NCI-H510A (cell line): Measurements from ENCODE around the gene SIRT7.
A peak's percentile ranks its signal among the peaks of the same experiment; 100 is the strongest.

Experiments
- DNase-seq: peaks from one replicate; lab custom pipeline; 2025; lab: John Stamatoyannopoulos, UW

SIRT7 gene, protein sequence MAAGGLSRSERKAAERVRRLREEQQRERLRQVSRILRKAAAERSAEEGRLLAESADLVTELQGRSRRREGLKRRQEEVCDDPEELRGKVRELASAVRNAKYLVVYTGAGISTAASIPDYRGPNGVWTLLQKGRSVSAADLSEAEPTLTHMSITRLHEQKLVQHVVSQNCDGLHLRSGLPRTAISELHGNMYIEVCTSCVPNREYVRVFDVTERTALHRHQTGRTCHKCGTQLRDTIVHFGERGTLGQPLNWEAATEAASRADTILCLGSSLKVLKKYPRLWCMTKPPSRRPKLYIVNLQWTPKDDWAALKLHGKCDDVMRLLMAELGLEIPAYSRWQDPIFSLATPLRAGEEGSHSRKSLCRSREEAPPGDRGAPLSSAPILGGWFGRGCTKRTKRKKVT

DNA sequence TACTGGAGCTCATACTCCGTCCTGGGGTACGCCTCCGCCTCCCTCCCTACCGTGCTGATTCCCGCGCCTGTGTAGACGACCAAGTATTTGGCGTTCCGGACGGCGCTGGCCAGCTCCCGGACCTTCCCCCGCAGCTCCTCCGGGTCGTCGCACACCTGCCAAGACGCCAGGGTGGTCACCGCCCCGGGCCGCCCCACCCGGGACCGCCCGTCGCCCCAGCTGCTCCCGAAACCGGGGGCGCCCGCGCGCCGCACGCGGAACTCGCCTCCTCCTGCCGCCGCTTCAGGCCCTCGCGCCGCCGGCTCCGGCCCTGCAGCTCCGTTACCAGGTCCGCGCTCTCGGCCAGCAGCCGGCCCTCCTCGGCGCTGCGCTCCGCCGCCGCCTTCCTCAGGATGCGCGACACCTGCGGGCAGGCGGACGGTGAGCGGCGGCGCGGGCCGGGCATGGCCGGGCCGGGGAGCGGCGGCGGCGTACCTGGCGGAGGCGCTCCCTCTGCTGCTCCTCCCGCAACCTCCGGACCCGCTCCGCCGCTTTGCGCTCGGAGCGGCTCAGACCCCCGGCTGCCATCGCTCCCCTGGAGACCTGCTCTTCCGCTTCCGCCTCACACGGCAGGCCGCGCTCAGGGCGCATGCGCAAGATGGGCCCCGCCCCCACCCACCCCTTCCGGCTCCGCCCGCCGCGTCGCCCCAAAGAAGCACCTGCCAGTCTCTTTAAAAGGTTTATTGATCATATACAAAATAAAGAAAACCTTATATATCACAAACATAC lies at the start of gene SIRT7:
Gene SIRT7 (minus strand): TSS at position 612 of the 768 bp plus-strand sequence. CDS start 45 bp downstream, at position 567.
- DNase-seq = peak; percentile 72

DNA sequence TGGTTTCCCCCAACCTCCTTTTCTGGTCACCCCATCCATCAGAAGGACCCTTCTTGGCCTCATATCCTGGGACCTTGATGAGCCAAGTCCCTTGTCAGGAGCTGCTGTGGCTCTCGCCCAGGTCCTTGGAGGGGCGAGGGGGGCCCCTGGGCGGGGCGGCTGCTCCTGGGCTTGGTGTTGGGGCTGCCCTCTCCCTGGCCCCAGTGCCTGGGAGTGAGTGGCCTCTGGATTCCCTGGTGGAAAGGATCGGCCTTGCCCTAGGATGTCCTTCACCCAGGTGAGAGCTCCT lies 49.2 kb upstream of the SIRT7 start:
- DNase-seq = no peak

DNA sequence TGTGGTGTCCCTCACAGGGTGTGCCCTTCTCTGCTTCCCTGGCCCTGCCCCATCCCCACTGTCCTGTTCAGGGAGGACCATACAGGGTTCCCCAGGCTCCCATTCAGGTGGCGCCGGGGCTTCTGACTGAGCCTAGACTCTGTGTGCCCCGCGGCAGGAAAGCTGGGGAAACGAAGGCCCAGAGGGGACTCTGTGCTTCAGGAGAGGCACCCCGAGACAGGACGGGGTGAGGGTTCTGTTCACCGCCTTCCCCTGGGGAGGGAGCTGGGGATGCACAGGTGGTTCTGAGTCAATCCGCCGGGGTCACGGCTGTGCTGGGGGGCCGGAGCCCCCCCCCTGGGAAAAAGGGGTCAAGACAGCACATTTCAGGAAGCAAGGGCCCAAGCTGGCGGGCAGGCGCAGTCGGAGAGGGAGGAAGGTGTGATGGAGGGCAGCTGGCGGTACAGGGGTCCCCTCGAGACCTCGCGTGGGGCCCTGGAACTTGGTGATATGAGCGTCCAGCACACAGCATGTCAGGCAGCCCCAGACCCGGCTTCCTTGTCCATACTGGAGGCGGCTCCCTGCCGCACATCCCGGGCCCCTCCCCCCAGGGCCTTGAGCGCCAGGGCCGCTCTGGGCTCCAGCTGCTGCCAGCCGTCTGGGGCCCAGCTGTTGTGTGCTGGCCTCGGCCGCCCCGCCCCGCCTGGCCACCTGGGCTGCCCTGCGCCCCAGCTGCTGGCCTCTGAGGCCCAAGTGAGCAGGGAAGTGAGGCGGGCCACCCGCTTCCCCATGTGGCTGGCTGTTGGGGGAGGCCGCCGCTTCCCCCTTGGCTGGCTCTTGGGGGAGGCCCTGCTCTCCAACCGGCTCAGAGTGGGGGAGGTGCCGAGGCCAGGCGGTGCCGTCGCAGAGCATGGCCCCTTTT lies 48.6 kb upstream of the SIRT7 start:
- DNase-seq = peak; percentile 94

DNA sequence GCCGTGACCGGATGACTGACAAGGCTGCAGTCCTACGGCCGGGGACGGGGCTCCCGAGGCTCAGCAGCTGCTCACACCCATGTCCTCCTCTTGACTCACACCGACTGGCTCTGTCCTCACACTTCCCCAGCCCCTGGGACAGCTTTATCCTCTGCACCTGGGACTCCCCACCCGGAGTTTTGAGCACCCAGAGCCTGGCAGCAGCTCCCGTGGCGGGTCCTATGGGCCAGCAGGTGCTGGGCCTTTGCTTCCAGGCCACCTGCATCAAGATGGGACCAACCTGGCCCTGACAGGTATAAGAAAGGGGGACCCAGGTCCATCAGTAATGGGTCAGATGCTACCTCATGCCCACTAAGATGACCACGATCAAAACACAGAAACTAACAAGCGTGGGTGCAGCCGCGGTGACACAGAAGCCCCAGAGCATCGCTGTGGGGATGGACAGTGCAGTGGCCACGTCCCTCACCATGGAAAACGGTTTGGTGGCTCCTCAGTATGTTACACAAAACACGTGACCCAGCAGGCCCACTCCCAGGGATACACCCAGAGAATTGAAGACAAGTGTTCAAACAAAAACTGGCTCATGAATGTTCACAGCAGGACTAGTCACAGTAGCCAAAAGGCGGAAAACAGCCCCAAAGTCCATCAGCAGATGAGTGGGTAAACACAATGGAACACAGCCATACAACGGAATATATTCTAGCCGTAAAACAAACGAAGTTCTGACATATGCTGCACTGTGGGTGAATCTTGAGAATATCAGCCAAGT lies 46.3 kb upstream of the SIRT7 start:
- DNase-seq = no peak

DNA sequence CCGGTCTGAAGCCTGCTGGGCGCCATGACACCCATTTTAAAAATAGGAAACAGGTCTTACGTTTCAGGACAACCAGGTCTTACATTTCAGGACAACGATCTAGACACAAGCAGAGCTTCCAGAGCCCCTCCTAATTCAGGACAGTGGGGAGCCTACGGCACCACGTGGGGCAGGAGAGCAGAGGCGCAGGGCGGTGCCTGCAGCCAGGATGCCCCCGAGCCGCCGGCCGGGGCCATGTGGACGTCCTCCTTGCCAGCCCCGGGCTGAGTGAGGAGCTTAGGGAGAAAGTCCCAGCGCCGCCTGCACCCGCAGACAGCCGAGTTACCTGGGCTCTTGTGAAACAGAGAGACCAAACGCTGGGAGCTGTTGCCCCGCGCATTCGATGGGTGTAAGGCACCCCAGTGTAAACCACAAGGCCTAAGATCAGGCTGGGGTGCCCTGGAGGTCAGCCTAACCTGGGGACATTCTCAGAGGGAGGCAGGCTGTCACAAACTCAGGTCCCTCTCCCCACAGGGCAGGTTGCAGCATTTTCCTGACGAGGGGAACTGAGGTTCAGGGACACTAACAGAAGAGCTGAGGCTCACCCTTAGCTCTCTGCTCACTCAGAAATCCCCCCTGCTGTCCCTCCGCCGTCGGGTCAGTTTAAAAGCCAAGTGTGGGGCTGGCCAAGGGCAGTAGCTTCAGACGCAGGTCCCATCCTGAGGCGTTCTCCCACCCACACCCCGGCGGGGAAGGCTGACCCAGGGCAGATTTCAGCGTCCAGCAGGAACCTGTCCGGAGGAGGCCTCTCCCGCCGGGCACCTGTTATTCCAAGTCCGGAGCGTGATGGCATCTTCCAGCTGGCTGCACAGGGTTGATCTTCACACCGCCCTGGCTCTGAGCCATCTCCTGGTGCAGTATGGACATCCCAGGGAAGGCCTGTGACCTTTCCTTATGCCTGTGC lies 44.8 kb upstream of the SIRT7 start:
- no peak for DNase-seq

DNA sequence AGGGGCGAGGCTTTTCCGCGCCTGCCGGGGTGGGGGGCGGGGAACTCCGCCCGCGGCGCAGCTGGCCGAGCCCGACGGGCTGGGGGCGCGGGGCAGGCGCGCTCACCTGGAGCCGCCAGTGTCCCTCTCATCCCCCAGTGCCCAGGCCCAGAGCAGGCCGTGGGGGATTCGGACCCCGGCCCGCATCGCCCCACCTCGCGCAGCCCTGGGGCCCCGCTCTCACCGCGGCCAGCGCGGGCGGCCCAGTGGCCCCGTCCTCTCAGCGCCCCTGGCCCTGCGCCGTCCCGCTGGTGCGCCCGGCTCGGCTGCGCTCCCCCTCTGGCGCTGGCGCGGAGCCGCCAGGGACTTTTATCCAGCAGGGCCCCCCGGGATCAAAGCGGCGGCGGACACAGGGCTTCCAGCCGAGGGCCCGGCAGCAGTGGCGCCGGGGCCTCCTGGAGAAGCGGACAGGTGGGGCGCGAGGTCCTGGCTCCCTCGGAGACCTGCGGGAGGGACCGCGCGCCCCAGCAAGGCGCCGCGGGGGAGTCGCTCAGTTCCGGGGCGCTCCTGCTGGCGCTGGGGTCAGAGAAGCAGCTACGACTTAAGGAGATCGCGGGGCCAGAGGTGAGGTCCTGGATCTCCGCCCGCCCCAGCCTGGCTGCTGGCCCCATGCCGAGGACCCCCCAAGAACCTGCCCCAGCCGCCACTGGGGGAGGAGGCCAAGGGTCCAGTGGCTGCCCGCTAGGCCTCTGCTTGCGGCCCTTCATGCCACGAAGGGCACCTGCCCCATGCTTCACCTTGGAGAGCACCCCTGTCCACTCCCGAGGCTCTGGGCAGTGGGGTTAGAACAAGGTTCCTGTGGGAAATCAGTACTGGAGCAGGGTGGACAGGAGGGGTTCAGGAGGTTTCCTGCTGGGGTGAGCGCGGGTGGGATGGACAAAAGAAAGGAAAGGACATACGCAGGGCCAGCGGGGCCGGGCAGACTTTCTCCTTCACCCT lies 43.8 kb upstream of the SIRT7 start:
- DNase-seq = no peak

DNA sequence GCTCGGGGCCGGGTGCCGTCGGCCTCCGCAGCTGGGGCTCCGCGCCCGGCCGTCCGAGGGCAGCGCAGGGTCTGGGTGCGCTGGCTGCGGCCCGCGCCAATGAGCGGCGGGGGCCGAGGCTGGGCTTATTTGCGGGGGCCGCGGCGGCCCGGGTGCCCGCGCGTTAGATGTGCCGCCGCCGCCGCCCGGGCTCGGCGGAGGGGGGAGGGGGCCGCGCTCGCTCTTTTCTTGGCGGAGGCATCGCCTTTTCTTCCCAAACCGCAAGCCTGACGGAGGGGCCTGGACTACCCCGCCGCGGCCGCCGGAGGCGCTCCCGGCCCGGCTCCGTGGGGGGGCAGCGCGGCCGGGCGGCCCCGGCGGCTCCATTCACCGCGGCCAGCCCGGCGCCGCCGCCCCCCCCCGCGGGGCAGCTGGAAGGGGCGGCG lies 43.1 kb upstream of the SIRT7 start, which contains the start of gene NOTUM:
Gene NOTUM (minus strand): TSS at position 101 of the 425 bp plus-strand sequence. CDS start 278 bp downstream, outside the sequence.
- DNase-seq = no peak

DNA sequence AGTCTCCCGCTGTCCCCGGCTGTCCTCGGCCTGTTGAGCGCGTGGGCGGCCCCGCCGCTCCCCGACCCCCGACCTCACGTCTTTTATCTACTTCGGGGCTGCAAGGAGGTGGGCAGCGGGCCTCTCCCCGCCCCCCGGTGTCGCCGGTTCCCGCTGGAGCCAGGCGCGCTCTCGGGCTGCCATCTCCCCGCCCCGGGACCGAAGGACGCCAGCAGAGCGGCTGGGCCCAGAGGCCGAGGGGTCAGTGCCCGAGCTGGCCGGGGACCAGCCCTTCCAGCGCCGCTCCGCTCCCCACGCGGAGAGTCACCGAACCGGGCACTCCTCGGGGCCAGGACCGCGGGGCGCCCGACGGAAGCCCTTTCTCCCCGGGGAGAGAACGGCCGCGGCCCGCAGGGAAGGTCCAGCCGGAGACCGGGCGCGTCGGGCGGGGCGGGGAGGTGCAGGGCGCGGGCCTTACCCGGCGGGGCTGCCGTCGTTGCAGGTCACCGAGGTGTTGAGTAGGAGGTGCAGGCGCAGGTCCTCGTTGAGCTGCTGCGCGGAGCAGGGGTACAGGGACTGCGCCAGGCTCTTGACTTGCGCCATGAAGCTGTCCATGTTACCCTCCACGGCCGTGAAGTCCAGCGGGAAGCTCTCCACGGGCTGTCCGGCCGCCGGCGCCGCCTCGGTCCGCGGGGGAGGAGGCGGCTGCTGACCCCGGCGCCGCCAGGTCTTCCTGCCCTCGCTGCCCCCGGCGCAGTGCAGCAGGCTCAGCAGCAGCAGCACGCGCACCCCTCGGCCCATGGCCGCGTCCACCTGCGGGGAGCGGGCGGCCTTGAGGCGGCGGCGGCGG lies 42.4 kb upstream of the SIRT7 start:
- DNase-seq = no peak

DNA sequence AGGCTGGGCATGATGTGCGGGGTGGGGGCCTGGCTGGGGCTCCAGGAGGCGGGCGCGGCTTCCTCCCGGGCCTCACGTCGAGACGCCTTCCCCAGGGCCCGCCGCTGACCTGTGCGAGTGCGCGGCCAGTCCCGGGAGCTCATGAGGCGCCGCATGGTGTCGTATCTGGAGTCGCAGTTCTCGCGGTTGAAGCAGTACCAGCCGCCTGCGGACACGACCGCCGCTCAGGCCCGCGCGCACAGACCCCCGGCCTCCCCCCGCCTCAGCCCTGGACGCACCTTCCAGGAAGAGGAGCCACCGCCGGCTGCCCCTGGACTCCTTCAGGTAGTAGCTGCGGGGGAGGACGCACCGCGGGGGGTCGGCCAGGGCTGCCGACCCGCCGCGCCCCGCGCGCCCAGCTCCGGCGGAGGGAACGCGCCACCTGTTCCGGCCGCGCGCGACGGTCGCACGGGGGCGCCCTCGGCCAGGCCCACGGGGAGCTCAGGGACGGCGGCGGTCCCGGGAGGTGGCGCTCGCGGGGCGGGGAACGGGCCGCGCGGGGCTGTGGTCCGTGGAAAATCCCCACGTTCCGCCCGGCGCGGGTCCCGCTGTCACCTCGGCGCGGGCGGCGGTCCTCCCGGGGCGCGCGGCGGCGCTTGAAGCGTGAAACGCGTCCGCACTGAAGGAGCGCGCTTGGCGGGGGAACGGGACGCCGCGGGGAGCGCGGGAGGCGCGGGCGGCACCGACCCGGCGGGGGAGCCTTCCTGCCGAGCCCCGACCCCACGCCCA lies 41.6 kb upstream of the SIRT7 start:
- DNase-seq = no peak

DNA sequence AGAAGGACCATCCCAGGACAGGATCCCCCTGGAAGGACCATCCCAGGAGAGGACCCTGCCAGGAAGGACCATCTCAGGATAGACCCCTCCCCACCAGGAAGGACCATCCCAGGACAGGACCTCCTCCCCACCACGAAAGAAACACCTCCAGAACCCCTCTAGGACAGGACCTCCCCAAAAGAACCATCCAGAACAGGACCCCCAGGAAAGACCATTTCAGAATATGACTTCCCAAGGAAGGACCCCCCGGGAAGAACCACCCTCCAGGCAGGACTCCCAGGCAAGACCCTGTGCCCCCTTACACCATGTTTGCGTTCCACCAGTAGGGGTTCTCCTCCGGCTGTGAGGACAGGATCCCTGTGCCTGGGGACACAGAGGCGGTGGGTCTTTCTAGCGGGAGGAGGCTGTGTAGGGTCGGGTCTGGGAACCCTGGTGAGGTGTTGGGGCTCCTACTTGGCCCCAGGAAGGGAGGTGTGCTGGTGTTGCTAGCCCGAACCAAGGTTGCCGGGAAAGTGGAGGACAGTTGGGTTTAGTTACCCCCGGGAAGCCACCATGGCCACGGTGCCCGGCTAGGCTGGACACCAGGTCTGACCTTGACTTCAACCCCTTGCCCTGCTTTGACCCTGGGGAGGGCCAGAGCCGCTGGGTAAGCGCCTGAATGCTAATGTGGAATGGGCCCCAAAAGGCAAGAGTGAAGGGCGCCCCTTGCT lies 40.8 kb upstream of the SIRT7 start:
- DNase-seq = no peak

DNA sequence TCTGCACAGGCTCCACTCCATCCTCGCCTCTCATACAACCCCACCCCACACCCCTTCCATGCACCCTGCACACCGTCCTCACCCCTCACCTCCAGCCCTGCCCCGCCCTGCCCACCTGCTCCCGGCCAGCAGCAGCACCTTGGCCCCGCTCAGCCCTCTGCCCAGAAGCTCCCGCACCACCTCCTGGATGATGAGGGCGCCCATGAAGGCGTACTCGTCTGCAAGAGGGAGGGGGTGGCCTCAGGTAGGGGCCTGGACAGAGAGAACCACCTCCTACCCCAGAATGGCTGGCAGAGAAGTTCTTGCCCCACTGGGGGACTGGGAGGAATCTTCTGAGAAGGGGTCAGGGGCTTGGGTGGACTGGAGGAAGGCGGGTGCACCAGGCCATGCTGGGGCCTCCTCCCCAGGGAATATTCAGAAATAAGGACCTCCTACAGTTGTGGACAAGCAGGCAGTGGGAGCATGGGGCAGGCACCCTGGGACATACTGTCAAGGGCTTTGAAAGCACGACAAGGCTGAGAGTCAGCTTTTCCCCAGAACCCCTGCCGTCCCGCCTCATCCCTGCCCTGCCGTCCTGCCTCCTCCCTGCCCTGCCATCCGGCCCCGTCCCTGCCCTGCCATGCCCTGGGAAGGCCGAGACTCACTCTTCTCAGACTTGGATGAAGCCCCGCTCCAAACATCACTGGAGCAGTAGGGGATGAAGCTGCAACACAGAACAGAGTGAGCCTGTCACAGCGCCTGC lies 39.9 kb upstream of the SIRT7 start:
- no peak for DNase-seq

DNA sequence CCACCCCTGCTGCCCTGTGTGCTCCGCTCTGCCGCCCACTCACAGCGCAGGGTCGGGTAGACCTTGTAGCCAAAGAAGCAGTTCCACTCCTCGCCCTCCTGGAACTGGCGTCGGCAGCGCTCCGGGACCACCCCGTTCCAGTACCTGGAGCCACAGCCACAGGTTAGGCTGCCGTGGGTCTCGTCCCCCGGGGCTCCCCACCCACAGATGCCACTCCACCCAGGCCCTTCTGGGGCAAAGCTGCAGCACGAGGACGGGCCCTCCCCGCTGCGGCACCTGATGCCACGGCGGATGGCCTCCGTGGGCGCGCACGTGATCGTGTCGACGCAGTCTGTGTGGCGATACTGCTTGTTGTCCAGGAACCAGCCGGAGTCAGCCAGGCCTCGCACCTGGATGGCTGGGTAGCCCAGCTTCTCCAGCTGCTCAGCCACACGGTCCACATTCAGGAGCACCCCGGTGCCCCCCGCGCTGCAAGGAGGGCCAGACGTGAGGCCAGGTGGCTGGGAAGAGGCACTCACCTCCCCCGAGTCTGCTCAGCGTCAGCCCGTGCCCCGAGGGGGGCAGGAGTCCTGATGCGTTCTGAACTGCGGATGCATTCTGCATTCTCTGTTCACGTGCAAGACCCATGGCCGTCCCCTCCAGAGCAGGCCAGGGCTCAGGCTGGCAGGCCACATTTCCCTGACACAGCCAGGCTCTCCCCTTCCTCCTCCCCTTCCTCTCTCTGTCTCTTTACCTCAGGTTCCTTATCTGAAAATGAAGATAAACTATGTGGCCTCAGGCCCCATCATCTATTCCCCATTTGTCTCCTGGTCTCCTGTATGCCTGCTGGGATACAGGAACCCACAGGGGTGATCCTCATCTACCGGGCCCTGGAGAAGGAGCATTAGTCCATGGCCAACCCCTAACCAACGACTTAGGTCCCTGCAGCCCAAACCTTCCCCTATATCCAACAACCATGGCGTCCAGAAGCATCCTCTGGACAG lies 38.9 kb upstream of the SIRT7 start:
- no peak for DNase-seq

DNA sequence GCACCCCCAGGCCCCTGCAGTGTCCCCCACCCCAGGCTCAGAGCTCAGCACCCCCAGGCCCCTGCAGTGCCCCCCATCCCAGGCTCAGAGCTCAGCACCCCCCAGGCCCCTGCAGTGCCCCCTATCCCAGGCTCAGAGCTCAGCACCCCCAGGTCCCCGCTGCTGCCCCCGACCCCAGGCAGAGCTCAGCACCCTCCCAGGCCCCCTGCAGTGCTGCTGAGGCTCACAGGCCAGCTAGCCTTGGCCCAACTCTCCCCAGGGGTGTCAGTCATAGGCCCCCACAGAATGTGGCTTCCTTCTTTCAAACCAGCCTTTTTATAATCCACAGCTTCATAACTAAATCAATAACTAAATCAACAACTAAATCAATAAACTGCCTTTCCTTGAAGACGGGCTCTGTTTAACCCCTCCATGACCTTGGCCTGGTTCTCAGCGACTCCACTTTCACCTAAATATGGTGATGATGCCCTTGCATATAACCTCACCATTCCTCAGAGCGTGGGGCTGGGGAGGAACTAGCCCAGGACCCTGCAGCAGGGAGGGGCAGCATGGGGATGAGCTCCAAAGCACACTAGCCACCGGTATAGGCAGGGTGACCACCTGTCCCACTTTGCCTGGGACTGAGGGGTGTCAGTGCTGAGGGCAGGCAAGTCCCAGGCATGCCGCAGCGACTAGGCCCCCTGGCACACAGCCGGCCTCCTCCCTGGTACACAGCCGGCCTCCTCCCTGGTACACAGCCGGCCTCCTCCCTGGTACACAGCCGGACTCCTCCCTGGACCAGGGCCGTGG lies 38.0 kb upstream of the SIRT7 start:
- no peak for DNase-seq

DNA sequence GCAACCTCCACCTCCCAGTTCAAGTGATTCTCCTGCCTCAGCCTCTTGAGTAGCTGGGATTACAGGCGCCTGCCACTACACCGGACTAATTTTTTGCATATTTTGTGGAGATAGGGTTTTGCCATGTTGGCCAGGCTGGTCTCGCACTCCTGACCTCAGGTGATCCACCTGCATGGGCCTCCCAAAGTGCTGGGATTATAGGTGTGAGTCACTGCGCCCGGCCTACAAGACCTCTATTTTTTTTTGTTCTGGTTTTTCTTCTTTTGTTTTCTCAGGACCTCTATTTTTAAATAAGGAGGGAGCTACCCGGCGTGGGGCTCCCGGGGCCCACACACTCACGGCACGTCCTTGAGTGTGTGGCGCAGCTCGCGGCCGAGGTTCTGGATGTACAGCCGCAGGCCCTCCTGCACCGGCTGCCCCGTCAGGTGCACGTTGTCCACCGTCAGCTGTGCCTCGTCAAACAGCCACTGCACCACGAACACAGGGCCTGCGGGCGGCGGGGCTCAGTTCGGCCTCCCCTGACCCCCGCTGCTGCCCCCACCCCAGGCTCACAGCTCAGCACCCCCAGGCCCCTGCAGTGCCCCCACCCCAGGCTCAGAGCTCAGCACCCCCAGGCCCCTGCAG lies 37.2 kb upstream of the SIRT7 start:
- no peak for DNase-seq
